ENCODE data around the gene TRIM44. TPM values are rescaled to one million over a fixed set of nuclear protein-coding genes. Genes with fewer than 3 reads are reported as not detected.

Gene TRIM44
- total and polyA plus RNA-seq, 10 of the 15 experiments (the other 5 are each of a cell fraction or from before 2014, with no cell fraction given): 6.7 to 93.0 (median 27.6) TPM

GRCh38 chr11:35629511-35629910, 33.1 kb upstream of the TRIM44 start:
- in situ Hi-C loops (cut with MboI): no loop called here
- WGBS (ENCODE audit: insufficient coverage, insufficient replicate concordance, low lambda C conversion rate, missing lambda C conversion rate): 49% methylated on average over 4 of the region's 4 CpGs
- no TSS peak for BruUV-seq (replicated peaks)
- Histone ChIP-seq H3K4me3 (no peak overlapping the region), H3K9ac (ENCODE audit: control insufficient read depth, insufficient read depth, low read length) (no peak overlapping the region), H3K9me3 (replicated peaks; ENCODE audit: control insufficient read depth, insufficient read depth, low read length) (no peaks in the 10 kb centered on the region), H3K27me3 (replicated peaks in 1 of 2; ENCODE audit: control insufficient read depth in 2 of 2, insufficient read depth in 2 of 2, low read length in 1 of 2) (peaks cover 0 to 5% of the 10 kb centered on the region in 2 experiments; a peak in 1 of 4 replicates), H3K4me1 (ENCODE audit: control insufficient read depth, insufficient read depth, low read length) (no peaks in the 10 kb centered on the region), H2AFZ (ENCODE audit: control insufficient read depth, low read depth, low read length) (no peak overlapping the region), H3K27ac (ENCODE audit: control insufficient read depth, insufficient read depth) (no peak overlapping the region), H3K4me2 (ENCODE audit: control insufficient read depth, insufficient read depth) (no peak overlapping the region), H4K20me1 (ENCODE audit: control insufficient read depth, insufficient read depth) (no peaks in the 10 kb centered on the region), H3K79me2 (ENCODE audit: control insufficient read depth, insufficient read depth, low read length) (no peaks in the 10 kb centered on the region), H3K36me3 (ENCODE audit: control insufficient read depth in 2 of 2, insufficient read depth in 2 of 2, low read length in 1 of 2) (no peaks in the 10 kb centered on the region)
- ChIA-PET SMC1A (ENCODE audit: uncharacterized antibody, unreplicated experiment) (interaction anchor here (1.2 kb wide), 1 partner anchor 192 kb away, joined by 4 read pairs; no protein-coding TSS in a partner anchor), CTCF (interaction anchor here (0.9 to 1.2 kb wide), 2 partner anchors 10 to 193 kb away, joined by 4 to 5 read pairs; no protein-coding TSS in a partner anchor), RAD21 (ENCODE audit: unreplicated experiment) (interaction anchor here (1.0 kb wide), 1 partner anchor 502 kb away, joined by 3 read pairs; no protein-coding TSS in a partner anchor), POLR2A (no interaction called here)
- intact Hi-C loops (cut with micrococcal nuclease; ENCODE audit: unreplicated experiment): no loop called here
- DNase-seq (ENCODE audit: low read depth, low spot score) (no peak), FAIRE-seq (no peak), ATAC-seq (no peak)
- TF ChIP-seq IKZF1 (conservative IDR thresholded peaks at IDR 0.05) (no peak), SIX5 (IDR thresholded peaks at IDR 0.05; ENCODE audit: low read depth, low read length, severe bottlenecking) (no peak), ZNF274 (IDR thresholded peaks at IDR 0.05; ENCODE audit: insufficient read depth, insufficient read length) (no peak), RCOR1 (conservative IDR thresholded peaks at IDR 0.05; ENCODE audit: low read depth, low read length) (no peak), SP1 (IDR thresholded peaks at IDR 0.05; ENCODE audit: low read depth, low read length) (no peak), ZNF687 (IDR thresholded peaks at IDR 0.05) (no peak), SRF (IDR thresholded peaks at IDR 0.05; ENCODE audit: low read depth in 2 of 2, low read length in 2 of 2) (no peak), ZNF217 (IDR thresholded peaks at IDR 0.05) (no peak), ATF3 (IDR thresholded peaks at IDR 0.05; ENCODE audit: borderline replicate concordance, extremely low read depth, low read depth, low read length) (no peak), PRDM15 (CRISPR knock-in tag; IDR thresholded peaks at IDR 0.05) (no peak), TCF3 (IDR thresholded peaks at IDR 0.05; ENCODE audit: borderline replicate concordance, insufficient read depth, low read depth, low read length) (no peak), ZNF24 (IDR thresholded peaks at IDR 0.05) (no peak)
- TF ChIP-seq, protein P1, sequence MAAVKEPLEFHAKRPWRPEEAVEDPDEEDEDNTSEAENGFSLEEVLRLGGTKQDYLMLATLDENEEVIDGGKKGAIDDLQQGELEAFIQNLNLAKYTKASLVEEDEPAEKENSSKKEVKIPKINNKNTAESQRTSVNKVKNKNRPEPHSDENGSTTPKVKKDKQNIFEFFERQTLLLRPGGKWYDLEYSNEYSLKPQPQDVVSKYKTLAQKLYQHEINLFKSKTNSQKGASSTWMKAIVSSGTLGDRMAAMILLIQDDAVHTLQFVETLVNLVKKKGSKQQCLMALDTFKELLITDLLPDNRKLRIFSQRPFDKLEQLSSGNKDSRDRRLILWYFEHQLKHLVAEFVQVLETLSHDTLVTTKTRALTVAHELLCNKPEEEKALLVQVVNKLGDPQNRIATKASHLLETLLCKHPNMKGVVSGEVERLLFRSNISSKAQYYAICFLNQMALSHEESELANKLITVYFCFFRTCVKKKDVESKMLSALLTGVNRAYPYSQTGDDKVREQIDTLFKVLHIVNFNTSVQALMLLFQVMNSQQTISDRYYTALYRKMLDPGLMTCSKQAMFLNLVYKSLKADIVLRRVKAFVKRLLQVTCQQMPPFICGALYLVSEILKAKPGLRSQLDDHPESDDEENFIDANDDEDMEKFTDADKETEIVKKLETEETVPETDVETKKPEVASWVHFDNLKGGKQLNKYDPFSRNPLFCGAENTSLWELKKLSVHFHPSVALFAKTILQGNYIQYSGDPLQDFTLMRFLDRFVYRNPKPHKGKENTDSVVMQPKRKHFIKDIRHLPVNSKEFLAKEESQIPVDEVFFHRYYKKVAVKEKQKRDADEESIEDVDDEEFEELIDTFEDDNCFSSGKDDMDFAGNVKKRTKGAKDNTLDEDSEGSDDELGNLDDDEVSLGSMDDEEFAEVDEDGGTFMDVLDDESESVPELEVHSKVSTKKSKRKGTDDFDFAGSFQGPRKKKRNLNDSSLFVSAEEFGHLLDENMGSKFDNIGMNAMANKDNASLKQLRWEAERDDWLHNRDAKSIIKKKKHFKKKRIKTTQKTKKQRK (IDR thresholded peaks at IDR 0.05; ENCODE audit: low read depth, low read length): no peak
